ENCODE measurements around the gene PARD3.

PARD3 gene

GRCh38 chr10:34295142-34295548, 520.0 kb downstream of the PARD3 start:
- no peak overlapping the region for H3K4me3 ChIP-seq (ENCODE audit: low read depth, low read length)
- DNase-seq (ENCODE audit: low read depth): no peak
- no peak for TF ChIP-seq CTCF (IDR thresholded peaks at IDR 0.05; ENCODE audit: insufficient read depth, low read depth, low read length, missing control alignments)

GRCh38 chr10:34294137-34294536, 521.0 kb downstream of the PARD3 start:
- no peak overlapping the region for H3K4me3 ChIP-seq (ENCODE audit: low read depth, low read length)
- no peak for DNase-seq (ENCODE audit: low read depth)
- no peak for TF ChIP-seq CTCF (IDR thresholded peaks at IDR 0.05; ENCODE audit: insufficient read depth, low read depth, low read length, missing control alignments)

GRCh38 chr10:34292675-34293074, 522.4 kb downstream of the PARD3 start:
- DNase-seq (ENCODE audit: low read depth): no peak
- TF ChIP-seq CTCF (IDR thresholded peaks at IDR 0.05; ENCODE audit: insufficient read depth, low read depth, low read length, missing control alignments): no peak
- H3K4me3 ChIP-seq (ENCODE audit: low read depth, low read length): no peak overlapping the region

GRCh38 chr10:34292194-34292565, 522.9 kb downstream of the PARD3 start:
- TF ChIP-seq CTCF (IDR thresholded peaks at IDR 0.05; ENCODE audit: insufficient read depth, low read depth, low read length, missing control alignments): no peak
- H3K4me3 ChIP-seq (ENCODE audit: low read depth, low read length): no peak overlapping the region
- no peak for DNase-seq (ENCODE audit: low read depth)

GRCh38 chr10:34291466-34292193, 523.5 kb downstream of the PARD3 start:
- no peak for TF ChIP-seq CTCF (IDR thresholded peaks at IDR 0.05; ENCODE audit: insufficient read depth, low read depth, low read length, missing control alignments)
- no peak overlapping the region for H3K4me3 ChIP-seq (ENCODE audit: low read depth, low read length)
- DNase-seq (ENCODE audit: low read depth): no peak

GRCh38 chr10:34290412-34291081, 524.5 kb downstream of the PARD3 start:
- no peak for DNase-seq (ENCODE audit: low read depth)
- no peak overlapping the region for H3K4me3 ChIP-seq (ENCODE audit: low read depth, low read length)
- no peak for TF ChIP-seq CTCF (IDR thresholded peaks at IDR 0.05; ENCODE audit: insufficient read depth, low read depth, low read length, missing control alignments)
